PC-9 (cell line): ENCODE results near the gene DTNBP1. TPM values are rescaled to one million over a fixed set of nuclear protein-coding genes. Genes with fewer than 3 reads are reported as not detected.

ENCODE experiments used
- BruUV-seq: library from RNA; stranded (reverse); fragments of 400-500 nt; replicated peaks from 2 replicates; lab custom pipeline; 2021; lab: Mats Ljungman, UMichigan
- CTCF ChIA-PET: fragments of 300-600 bp; sonication (Branson Sonifier 250); formaldehyde crosslinking; loops from one replicate; lab custom pipeline; 2022; ENCODE audit warnings: antibody characterized with exemption; lab: Charles Lee
- POLR2A ChIA-PET: fragments of 300-600 bp; sonication (Branson Sonifier 250); formaldehyde crosslinking; loops from one replicate; lab custom pipeline; 2022; ENCODE audit warnings: antibody characterized with exemption; ENCODE audit not compliant: unreplicated experiment; lab: Charles Lee
- DNase-seq, 2 experiments: peaks; one replicate each; pipeline versions ENCODE4 v3.0.0 to v3.0.0-alpha.2; 2015 to 2022; ENCODE audit warnings: mixed read lengths in 1 of 2
- H2AFZ ChIP-seq: fragments of 200-600 bp; sonication (generic); 2 replicates; pipeline ENCODE4 v1.8.1; 2017; ENCODE audit warnings: antibody characterized with exemption
- H3F3A ChIP-seq: fragments of 200-600 bp; sonication (generic); 2 replicates; pipeline ENCODE4 v1.8.1; 2017; ENCODE audit warnings: antibody characterized with exemption, mild to moderate bottlenecking, low read depth; ENCODE audit not compliant: insufficient read depth
- H3K27ac ChIP-seq: fragments of 200-600 bp; sonication (generic); 2 replicates; pipeline ENCODE4 v1.6.1; 2016; ENCODE audit warnings: mixed run types
- H3K27me3 ChIP-seq: fragments of 200-600 bp; sonication (generic); 2 replicates; pipeline ENCODE4 v1.6.1; 2016; ENCODE audit warnings: low read depth, mixed run types; ENCODE audit not compliant: insufficient read depth
- H3K36me3 ChIP-seq: fragments of 200-600 bp; sonication (generic); 2 replicates; pipeline ENCODE4 v1.6.1; 2016; ENCODE audit warnings: low read depth, mixed run types
- H3K4me1 ChIP-seq: fragments of 200-600 bp; sonication (generic); replicated peaks from 2 replicates; pipeline ENCODE4 v1.6.1; 2016; ENCODE audit warnings: mixed run types; ENCODE audit not compliant: insufficient read depth
- H3K4me2 ChIP-seq: fragments of 200-600 bp; sonication (generic); 2 replicates; pipeline ENCODE4 v1.6.1; 2017; ENCODE audit warnings: mixed run types
- H3K4me3 ChIP-seq: fragments of 200-600 bp; sonication (generic); 2 replicates; pipeline ENCODE4 v1.6.1; 2016; ENCODE audit warnings: mixed run types
- H3K79me2 ChIP-seq: fragments of 200-600 bp; sonication (generic); 2 replicates; pipeline ENCODE4 v1.6.1; 2017; ENCODE audit warnings: low read depth, mixed run types
- H3K9me2 ChIP-seq: fragments of 200-600 bp; sonication (generic); 2 replicates; pipeline ENCODE4 v1.8.1; 2017; ENCODE audit warnings: mild to moderate bottlenecking; ENCODE audit not compliant: insufficient read depth
- H3K9me3 ChIP-seq: fragments of 200-600 bp; sonication (generic); 2 replicates; pipeline ENCODE4 v1.8.1; 2016; ENCODE audit warnings: low read depth; ENCODE audit not compliant: insufficient read depth
- H4K20me1 ChIP-seq: fragments of 200-600 bp; sonication (generic); 2 replicates; pipeline ENCODE4 v1.8.1; 2017; ENCODE audit not compliant: insufficient read depth
- CTCF ChIP-seq: fragments of 200-600 bp; sonication (generic); conservative IDR thresholded peaks from 2 replicates; pipeline ENCODE4 v1.6.1; 2017; ENCODE audit warnings: mixed run types, antibody characterized with exemption, mild to moderate bottlenecking, moderate library complexity
- EZH2 ChIP-seq: fragments of 200-600 bp; sonication (generic); IDR thresholded peaks from 2 replicates; pipeline ENCODE4 v1.8.0; 2017; ENCODE audit warnings: antibody characterized with exemption, low read depth
- intact Hi-C: fragments of 100-400 bp; cut with micrococcal nuclease; formaldehyde crosslinking; loops from one replicate; pipeline ENCODE4 v1.10.0; 2022; ENCODE audit not compliant: unreplicated experiment
- total RNA-seq: library from RNA; stranded (reverse); gene quantifications from 2 replicates; pipeline ENCODE4 v1.2.3, GENCODE V29; 2021

DTNBP1 gene
- total RNA-seq, 1 experiment from 2014 or later: 9.1 TPM

GRCh38 chr6:15575357-15576033, 87.3 kb downstream of the DTNBP1 start:
- Histone ChIP-seq H3K4me2 (no peak overlapping the region), H3K27ac (no peak overlapping the region), H2AFZ (no peak overlapping the region), H3K9me3 (no peaks in the 10 kb centered on the region), H4K20me1 (no peaks in the 10 kb centered on the region), H3K4me1 (no peaks in the 10 kb centered on the region), H3K27me3 (no peaks in the 10 kb centered on the region), H3F3A (no peaks in the 10 kb centered on the region; the same call in 1 of the 2 replicates), H3K79me2 (no peaks in the 10 kb centered on the region), H3K36me3 (no peaks in the 10 kb centered on the region), H3K9me2 (no peaks in the 10 kb centered on the region), H3K4me3 (no peak overlapping the region)
- no TSS peak for BruUV-seq
- ChIA-PET CTCF (no interaction called here), POLR2A (no interaction called here)
- no peak for TF ChIP-seq CTCF
- no peak for TF ChIP-seq EZH2
- DNase-seq: no peak
- intact Hi-C loops: no loop called here

GRCh38 chr6:15574486-15574885, 88.3 kb downstream of the DTNBP1 start:
- Histone ChIP-seq H3F3A (no peaks in the 10 kb centered on the region; the same call in 1 of the 2 replicates), H3K79me2 (no peaks in the 10 kb centered on the region), H3K9me2 (no peaks in the 10 kb centered on the region), H3K9me3 (no peaks in the 10 kb centered on the region), H2AFZ (no peak overlapping the region), H3K27ac (no peak overlapping the region), H3K4me3 (no peak overlapping the region), H3K27me3 (no peaks in the 10 kb centered on the region), H3K4me1 (no peaks in the 10 kb centered on the region), H3K4me2 (no peak overlapping the region), H3K36me3 (no peaks in the 10 kb centered on the region), H4K20me1 (no peaks in the 10 kb centered on the region)
- ChIA-PET CTCF (no interaction called here), POLR2A (no interaction called here)
- no peak for TF ChIP-seq CTCF
- TF ChIP-seq EZH2: no peak
- intact Hi-C loops: no loop called here
- no peak for DNase-seq
- BruUV-seq: no TSS peak

- intact Hi-C loops: no loop called here
- POLR2A ChIA-PET: no interaction called here
- no peaks in the 10 kb centered on the region for H4K20me1 ChIP-seq
- no peaks in the 10 kb centered on the region for H3K79me2 ChIP-seq
- TF ChIP-seq EZH2 (no peak), CTCF (no peak)
- H2AFZ ChIP-seq: no peak overlapping the region
- no peak for DNase-seq
- no peaks in the 10 kb centered on the region for H3K9me3 ChIP-seq
- H3K36me3 ChIP-seq: no peaks in the 10 kb centered on the region
- no peaks in the 10 kb centered on the region for H3K9me2 ChIP-seq
- CTCF ChIA-PET: no interaction called here
- no TSS peak for BruUV-seq
- H3K4me1 ChIP-seq: no peaks in the 10 kb centered on the region
- no peaks in the 10 kb centered on the region; the same call in 1 of the 2 replicates for H3F3A ChIP-seq
- no peak overlapping the region for H3K27ac ChIP-seq
- no peaks in the 10 kb centered on the region for H3K27me3 ChIP-seq
- no peak overlapping the region for H3K4me3 ChIP-seq
- no peak overlapping the region for H3K4me2 ChIP-seq
Observed at GRCh38 chr6:15574023-15574422, 88.8 kb downstream of the DTNBP1 start.
